HG03064 (cell line): ENCODE measurements around the gene FBXW5.

ENCODE experiments used
- ATAC-seq: cut with Tn5 transposase; IDR thresholded peaks from one replicate; pipeline ENCODE4 v1.9.1; 2021; ENCODE audit warnings: low read depth; ENCODE audit not compliant: unreplicated experiment

The FBXW5 gene

DNA sequence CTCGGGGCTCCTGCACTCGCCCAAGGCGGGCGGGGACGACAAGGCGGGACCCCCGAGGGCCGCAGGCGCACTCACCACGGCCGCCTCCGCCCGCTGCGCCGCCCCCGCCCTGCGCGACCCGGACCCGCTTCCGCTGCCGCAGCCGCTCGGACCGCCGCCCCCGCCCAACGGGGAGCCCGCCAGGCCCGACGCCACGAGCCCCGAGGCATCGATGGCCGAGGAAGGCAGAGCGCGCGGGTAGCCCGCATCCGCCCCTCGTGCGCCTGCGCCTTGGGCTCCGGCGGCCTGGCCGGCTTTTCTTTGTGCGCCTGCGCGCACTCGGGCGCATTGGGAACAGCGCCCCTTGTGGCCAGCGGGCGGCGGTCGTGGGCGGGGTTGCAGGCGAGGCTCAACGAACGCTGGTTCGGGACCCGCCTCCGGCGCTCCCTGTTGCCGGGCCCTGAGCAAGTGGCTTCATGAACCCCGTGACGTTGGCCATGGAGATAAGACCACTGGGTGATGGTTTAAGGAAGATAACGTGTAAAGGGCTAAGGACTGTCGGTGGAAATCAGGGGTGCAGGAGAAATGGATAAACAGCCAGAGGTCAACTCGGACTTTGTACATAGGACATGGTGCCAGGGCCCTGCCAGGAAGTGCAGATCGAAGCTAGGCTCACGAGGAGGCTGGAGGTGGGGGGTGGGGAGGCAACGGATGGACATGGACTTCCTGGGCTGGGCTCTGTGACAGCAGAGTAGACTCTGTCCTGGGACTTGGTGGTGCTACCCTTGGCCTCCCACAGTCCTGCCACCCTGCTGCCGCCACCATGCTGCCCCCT is at the start of gene FBXW5, which contains the start of gene C8G:
FBXW5 (minus strand) TSS at position 220 of the 814 bp plus-strand sequence. CDS start 655 bp downstream, outside the sequence.
C8G (plus strand) TSS at position 725 of the 814 bp plus-strand sequence; CDS start at position 803, 78 bp downstream.
- ATAC-seq = peak; percentile 59

DNA sequence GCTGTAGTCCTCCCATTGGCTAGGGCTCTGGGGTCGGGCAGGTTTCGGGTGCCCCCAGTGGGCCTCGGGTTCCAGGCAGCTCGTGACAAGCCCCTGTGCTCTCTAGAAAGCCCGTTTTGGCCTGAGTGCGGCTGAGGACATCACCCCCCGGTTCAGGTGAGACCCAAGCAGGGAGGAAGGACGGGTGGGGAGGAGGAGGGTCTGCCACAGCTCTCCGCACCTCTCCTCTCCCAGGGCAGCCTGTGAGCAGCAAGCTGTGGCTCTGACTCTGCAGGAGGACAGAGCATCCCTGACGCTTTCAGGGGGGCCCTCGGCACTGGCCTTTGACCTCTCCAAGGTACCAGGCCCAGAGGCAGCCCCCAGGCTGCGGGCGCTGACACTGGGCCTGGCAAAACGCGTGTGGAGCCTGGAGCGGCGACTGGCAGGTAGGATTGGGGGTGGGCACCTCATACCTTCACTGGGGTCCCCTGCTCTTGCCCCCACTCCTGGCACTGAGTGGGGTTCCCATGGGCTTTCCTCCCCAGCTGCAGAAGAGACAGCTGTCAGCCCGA is 48.4 kb upstream of the FBXW5 start:
- no peak for ATAC-seq

- peak; percentile 77 for ATAC-seq
Observed at GRCh38 chr9:136991993-136992818, 47.7 kb upstream of the FBXW5 start, which contains the start of gene PAXX. TSS of gene PAXX (plus strand) at chr9:136992422. CDS start at chr9:136992444, 22 bp downstream.

DNA sequence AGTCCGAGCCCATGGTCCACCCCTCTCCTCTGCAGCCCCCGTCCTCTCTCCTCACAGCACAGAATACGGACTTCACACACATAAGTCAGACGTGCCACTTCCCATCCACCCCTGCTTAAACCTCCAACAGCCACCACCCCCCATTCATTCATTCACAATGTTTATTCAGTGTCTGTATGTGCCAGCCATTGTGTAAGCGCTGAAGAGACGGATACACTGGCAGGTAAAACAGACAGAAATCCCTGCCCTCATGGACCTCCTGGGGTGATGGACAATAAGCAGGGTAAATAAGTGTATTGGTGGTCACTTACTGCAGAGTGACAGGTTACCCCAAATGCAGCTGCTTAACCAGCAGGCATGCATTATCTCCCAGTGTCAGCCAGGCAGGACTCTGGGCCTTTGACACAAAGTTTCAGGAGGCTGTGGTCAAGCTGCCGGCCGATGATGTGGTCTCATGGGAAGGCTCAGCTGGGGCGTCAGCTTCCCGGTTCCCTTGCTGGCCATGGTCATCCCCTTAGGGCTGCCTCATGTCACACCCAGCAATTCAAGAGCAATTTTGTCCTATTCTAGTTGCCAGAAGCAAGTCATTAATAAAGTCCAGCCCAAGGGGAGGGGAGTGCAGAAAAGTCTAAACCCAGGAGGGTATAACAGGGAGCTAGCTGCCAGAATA is 45.8 kb upstream of the FBXW5 start:
- ATAC-seq = no peak

GRCh38 chr9:136988872-136989271 is 44.3 kb upstream of the FBXW5 start:
- ATAC-seq = no peak

DNA sequence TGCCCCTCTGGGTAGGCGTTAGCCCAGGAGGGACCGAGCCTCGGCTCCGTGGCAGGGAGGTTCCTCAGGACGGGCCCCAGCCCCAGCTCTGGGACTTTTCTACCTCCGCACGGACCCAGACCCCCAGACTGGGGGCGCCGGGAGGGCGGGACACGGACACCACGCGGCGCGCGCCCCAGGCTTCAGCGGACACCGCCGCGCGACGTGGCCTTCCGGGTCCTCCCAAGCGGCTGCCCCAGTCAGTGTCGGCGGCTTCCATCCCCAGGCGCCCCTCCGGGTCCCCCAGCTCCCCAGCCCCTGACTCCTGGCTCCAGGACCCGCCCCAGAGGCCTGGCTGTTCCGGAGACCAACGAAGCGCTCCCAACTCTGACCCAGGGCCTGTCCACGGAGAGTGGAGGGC is 41.3 kb upstream of the FBXW5 start:
- no peak for ATAC-seq

DNA sequence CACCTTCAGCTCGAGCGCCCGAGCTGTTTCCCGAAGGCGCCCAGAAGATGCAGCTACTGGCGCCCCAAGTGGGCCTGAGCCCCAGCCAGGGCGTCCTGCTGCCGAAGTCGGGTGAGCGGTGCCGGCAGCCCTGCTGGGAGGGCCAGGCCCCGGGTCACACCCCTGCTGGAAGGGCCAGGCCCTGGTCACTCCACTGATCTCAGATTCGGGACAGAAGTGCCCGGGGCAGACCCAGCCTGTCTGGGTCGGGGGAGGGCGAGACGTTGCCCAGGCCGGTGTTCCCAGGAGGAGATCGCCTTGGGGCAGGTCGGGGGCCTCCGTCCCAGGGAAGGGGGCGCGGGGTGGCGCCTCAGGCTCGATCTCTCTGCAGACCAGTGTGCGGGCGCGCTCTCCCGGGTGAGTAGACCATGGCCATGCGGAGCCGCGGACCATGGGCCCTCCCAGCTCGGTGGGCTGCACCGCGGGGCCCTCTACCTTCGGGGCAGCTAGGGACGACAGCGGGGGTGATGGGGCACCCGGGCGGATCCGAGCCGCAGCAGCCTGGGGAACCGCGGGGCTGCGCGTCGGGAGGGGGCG is 40.6 kb upstream of the FBXW5 start:
- no peak for ATAC-seq

DNA sequence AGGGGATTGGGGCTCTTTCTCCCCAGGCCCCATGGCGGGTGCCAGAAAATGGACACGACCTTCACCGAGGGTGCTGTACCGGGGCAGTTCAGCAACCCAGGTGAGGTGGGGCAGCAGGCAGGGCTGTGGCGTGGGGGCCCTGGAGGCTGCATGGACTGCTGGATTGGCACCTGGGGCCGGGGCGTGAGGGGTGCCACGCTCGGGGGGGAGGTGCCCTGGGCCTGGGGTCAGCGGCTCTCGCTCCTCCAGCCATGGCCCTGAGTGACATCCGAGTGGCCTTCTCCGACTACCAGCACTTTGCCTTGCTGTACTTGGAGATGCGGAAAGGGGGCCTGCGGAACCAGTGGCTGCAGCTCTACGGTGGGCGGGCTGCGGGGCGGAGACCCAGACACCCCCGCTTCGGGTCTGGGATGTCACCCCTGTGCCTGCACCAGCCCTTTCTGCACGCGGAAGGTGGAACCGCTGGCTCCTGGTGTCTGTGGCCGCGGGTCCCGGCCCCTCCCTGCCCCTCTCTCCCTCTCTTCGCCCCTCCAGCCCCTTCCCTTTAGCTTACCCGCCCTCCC is 40.0 kb upstream of the FBXW5 start:
- ATAC-seq = no peak

- ATAC-seq = no peak
Observed at GRCh38 chr9:136983656-136984314, 39.2 kb upstream of the FBXW5 start.

- ATAC-seq = no peak
Observed at GRCh38 chr9:136983167-136983566, 38.6 kb upstream of the FBXW5 start.

GRCh38 chr9:136982232-136983051 is 37.9 kb upstream of the FBXW5 start, which contains the start of gene LCNL1:
TSS of gene LCNL1 (plus strand) at chr9:136982993. CDS start at chr9:136983587, 594 bp downstream.
- ATAC-seq = no peak

- ATAC-seq = no peak
Observed at GRCh38 chr9:136981588-136982231, 37.2 kb upstream of the FBXW5 start.

DNA sequence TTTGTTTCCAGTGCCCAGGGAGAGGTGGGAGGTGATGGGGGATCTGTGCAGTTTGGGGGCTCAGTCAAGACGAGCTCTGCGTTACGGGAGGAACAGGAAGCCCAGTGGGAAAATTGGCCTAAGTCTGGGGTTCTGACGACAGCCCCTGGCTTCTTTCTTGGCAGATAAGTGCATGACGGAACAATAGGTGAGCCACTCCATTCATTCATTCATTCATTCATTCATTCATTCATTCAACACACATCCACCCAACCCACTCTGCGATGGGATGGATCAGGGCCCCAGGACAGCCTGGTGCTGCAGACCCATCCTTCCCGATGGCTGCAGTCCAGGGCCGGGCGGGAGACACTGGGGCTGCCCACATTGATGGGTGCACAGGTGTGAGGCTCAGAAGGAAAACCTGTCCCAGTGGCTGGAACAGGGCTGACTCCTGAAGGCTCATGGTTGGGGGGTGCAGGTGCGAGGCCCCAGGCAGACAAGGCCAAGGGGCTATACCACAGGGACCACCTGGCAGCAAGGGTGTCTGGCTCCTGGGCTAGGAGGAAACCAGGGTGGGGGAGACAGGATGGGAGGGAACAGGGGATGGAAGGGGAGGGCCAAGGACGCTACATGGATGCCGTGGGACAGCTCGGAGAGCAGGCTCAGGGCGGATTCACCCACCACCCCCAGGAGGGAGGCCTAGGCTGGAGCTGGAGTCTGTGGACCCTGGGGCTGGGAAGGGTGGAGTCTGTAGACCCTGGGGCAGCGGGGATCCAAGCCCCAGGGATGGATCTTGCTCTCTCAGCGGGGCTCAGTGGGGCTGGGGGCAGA is 36.3 kb upstream of the FBXW5 start:
- ATAC-seq = no peak

DNA sequence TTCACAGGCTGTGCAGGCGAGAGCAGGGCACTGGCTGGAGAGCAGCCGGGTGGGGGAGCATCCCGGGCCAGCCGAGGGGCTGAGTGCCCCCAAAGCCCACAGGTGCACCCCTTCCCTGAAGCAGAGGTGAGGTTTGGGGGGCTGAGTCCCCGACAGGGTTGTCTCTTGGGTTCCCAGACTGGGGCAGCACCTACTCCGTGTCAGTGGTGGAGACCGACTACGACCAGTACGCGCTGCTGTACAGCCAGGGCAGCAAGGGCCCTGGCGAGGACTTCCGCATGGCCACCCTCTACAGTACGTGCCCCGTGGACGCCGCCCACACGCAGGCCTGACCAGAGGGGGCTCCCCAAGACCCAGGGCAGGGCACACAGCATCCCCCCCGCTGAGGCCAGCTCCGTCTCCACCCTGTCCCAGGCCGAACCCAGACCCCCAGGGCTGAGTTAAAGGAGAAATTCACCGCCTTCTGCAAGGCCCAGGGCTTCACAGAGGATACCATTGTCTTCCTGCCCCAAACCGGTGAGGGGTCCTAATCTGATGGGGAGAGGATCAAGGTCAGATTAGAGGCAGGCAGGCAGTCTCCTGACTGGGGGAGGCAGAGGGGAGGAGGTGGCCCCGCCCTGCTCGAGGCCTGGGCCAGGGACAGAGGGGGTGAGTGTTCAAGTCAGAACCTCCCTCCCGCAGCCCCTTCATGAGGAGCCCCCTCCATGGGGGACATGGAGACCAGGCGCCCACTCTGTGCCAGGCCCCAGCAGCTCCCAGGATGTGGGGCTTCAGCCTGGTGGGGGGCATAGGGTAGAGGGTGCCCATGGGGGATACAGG is 35.4 kb upstream of the FBXW5 start:
- no peak for ATAC-seq

- no peak for ATAC-seq
Observed at GRCh38 chr9:136978865-136979544, 34.5 kb upstream of the FBXW5 start.
